HEK293 (cell line): ENCODE measurements around the gene SLC2A9.
A peak's percentile ranks its signal among the peaks of the same experiment; 100 is the strongest.

ENCODE experiments used
- CTCF ChIA-PET: fragments of 350-600 bp; formaldehyde crosslinking; extraction: SDS; loops from one replicate; lab custom pipeline; 2021; ENCODE audit warnings: antibody characterized with exemption; lab: Yijun Ruan, JAX
- POLR2A ChIA-PET: fragments of 300-600 bp; formaldehyde crosslinking; extraction: SDS; loops from one replicate; lab custom pipeline; 2020; ENCODE audit warnings: antibody characterized with exemption, inconsistent platforms; lab: Yijun Ruan, JAX
- H3K27ac ChIP-seq: fragments of 200-500 bp; sonication (Bioruptor generic); 2 replicates; pipeline ENCODE4 v1.5.1; 2014; ENCODE audit warnings: low read depth, low read length, control low read depth, inconsistent platforms; ENCODE audit errors: extremely low read depth
- H3K36me3 ChIP-seq, 2 experiments: fragments of 200-500 bp in 1 of 2; sonication (Bioruptor generic) in 1 of 2; 1 replicate in 1 of 2; 2 replicates in 1 of 2; pipeline ENCODE4 v1.5.1; 2014 to 2017; ENCODE audit warnings: inconsistent platforms in 2 of 2, low read length in 2 of 2; ENCODE audit not compliant: control insufficient read depth in 2 of 2, insufficient read depth in 1 of 2
- H3K4me1 ChIP-seq: fragments of 200-500 bp; sonication (Bioruptor generic); 2 replicates; pipeline ENCODE4 v1.5.1; 2014; ENCODE audit warnings: mild to moderate bottlenecking, low read length, inconsistent platforms; ENCODE audit not compliant: control insufficient read depth, insufficient read depth
- H3K4me3 ChIP-seq: 2 replicates; pipeline ENCODE4 v1.5.1; 2011; ENCODE audit warnings: low read depth, mild to moderate bottlenecking, control low read depth, low read length, moderate library complexity
- H3K9me3 ChIP-seq: fragments of 200-500 bp; sonication (Bioruptor generic); 2 replicates; pipeline ENCODE4 v1.5.1; 2014; ENCODE audit warnings: low read depth, low read length, inconsistent platforms; ENCODE audit not compliant: control insufficient read depth, insufficient read depth
- HOXC10 ChIP-seq: sonication (generic); formaldehyde crosslinking; IDR thresholded peaks from 2 replicates; pipeline ENCODE4 v1.8.1; 2023; ENCODE audit warnings: mild to moderate bottlenecking, missing genetic modification reagents
- KLF10 ChIP-seq: fragments of 450-650 bp; IDR thresholded peaks from 2 replicates; pipeline ENCODE4 v1.5.1; 2018; ENCODE audit warnings: missing biosample characterization, mild to moderate bottlenecking, missing genetic modification characterization
- MZF1 ChIP-seq: fragments of 450-650 bp; formaldehyde crosslinking; IDR thresholded peaks from 2 replicates; pipeline ENCODE4 v1.5.1; 2017; ENCODE audit warnings: missing biosample characterization, missing genetic modification characterization, borderline replicate concordance
- ZNF274 ChIP-seq, 2 experiments: fragments of 200-500 bp in 1 of 2; fragments of 450-650 bp in 1 of 2; sonication (Bioruptor generic) in 1 of 2; formaldehyde crosslinking in 1 of 2; IDR thresholded peaks; 2 replicates each; pipeline versions ENCODE4 v1.5.1 to v1.6.1; 2014 to 2016; ENCODE audit warnings: borderline replicate concordance in 1 of 2, inconsistent platforms in 1 of 2, low read length in 1 of 2, missing biosample characterization in 1 of 2, missing genetic modification characterization in 1 of 2
- ZNF335 ChIP-seq: fragments of 450-650 bp; formaldehyde crosslinking; conservative IDR thresholded peaks from 2 replicates; pipeline ENCODE4 v1.5.1; 2016; ENCODE audit warnings: missing biosample characterization, missing genetic modification characterization
- ZNF621 ChIP-seq: fragments of 450-650 bp; formaldehyde crosslinking; IDR thresholded peaks from 2 replicates; pipeline ENCODE4 v1.5.1; 2017; ENCODE audit warnings: missing biosample characterization, missing genetic modification characterization
- ZNF639 ChIP-seq: fragments of 450-650 bp; formaldehyde crosslinking; IDR thresholded peaks from 2 replicates; pipeline ENCODE4 v1.5.1; 2016; ENCODE audit warnings: missing biosample characterization, missing genetic modification characterization
- ZNF792 ChIP-seq: fragments of 450-650 bp; formaldehyde crosslinking; IDR thresholded peaks from 2 replicates; pipeline ENCODE4 v1.5.1; 2016; ENCODE audit warnings: missing biosample characterization, missing genetic modification characterization
- ZSCAN30 ChIP-seq: fragments of 450-650 bp; IDR thresholded peaks from 2 replicates; pipeline ENCODE4 v1.5.1; 2018; ENCODE audit warnings: missing biosample characterization, mild to moderate bottlenecking, missing genetic modification characterization, moderate library complexity
- TF ChIP-seq, protein P1 (sequence below): fragments of 450-650 bp; formaldehyde crosslinking; IDR thresholded peaks from 2 replicates; pipeline ENCODE4 v1.5.1; 2017; ENCODE audit warnings: missing biosample characterization, missing genetic modification characterization
- TF ChIP-seq, protein P2 (sequence below): fragments of 450-650 bp; formaldehyde crosslinking; IDR thresholded peaks from 2 replicates; pipeline ENCODE4 v1.5.1; 2016; ENCODE audit warnings: missing biosample characterization, missing genetic modification characterization
- TF ChIP-seq, protein P3 (sequence below): fragments of 450-650 bp; formaldehyde crosslinking; IDR thresholded peaks from 2 replicates; pipeline ENCODE4 v1.5.1; 2016; ENCODE audit warnings: missing biosample characterization, missing genetic modification characterization
- TF ChIP-seq, protein P4 (sequence below): fragments of 450-650 bp; formaldehyde crosslinking; IDR thresholded peaks from 2 replicates; pipeline ENCODE4 v1.5.1; 2017; ENCODE audit warnings: missing biosample characterization, mild to moderate bottlenecking, missing genetic modification characterization, moderate library complexity
- TF ChIP-seq, protein P5 (sequence below): fragments of 450-650 bp; IDR thresholded peaks from 2 replicates; pipeline ENCODE4 v1.5.1; 2018; ENCODE audit warnings: missing biosample characterization, missing genetic modification characterization
- TF ChIP-seq, protein P6 (sequence below): fragments of 450-650 bp; formaldehyde crosslinking; IDR thresholded peaks from 2 replicates; pipeline ENCODE4 v1.5.1; 2016; ENCODE audit warnings: missing biosample characterization, missing genetic modification characterization, low read depth

The SLC2A9 gene

DNA sequence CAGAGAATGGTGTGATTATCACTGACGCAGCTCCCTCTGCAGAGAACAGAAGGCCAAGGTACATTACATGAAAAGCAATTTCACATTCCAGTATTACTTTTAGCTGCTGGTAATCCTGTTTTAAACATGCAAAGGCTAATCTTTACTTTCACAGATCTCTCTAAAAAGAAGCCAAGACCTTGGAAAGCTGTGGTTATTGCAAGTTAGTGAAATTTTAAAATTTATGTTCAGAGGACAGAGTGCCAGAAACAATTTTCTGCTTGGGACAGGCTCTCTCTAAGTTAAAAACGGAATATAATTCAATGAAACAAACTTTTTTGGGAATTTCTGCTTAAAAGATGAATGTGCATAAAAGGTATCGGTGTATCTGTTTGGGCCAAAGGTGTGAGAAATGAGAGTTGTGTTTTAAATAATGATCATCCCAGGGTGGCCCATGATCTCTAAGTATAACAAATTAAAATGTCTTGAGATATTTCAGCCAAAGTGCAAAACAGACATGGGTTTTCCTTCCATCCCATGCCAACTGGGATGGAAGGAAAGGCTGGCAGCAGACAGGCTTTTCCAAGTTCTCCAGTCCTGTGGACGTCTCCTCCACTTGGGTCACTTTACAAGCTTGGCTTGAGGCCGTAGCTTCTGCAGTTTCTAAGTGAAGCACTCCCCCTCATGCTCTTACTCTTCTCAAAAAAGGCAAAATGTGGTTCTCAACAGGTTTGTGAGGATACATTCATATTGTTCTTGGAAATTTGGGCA, 121.8 kb downstream of the SLC2A9 start:
- TF ChIP-seq ZNF792 (tag by site-specific recombination) = no peak
- TF ChIP-seq, protein P1, sequence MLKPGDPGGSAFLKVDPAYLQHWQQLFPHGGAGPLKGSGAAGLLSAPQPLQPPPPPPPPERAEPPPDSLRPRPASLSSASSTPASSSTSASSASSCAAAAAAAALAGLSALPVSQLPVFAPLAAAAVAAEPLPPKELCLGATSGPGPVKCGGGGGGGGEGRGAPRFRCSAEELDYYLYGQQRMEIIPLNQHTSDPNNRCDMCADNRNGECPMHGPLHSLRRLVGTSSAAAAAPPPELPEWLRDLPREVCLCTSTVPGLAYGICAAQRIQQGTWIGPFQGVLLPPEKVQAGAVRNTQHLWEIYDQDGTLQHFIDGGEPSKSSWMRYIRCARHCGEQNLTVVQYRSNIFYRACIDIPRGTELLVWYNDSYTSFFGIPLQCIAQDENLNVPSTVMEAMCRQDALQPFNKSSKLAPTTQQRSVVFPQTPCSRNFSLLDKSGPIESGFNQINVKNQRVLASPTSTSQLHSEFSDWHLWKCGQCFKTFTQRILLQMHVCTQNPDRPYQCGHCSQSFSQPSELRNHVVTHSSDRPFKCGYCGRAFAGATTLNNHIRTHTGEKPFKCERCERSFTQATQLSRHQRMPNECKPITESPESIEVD (tag by site-specific recombination) = no peak
- no peak for TF ChIP-seq MZF1 (tag by site-specific recombination)
- Histone ChIP-seq H3K27ac (no peak overlapping the region), H3K4me3 (no peak overlapping the region), H3K4me1 (no peaks in the 10 kb centered on the region), H3K36me3 (no peaks in the 10 kb centered on the region), H3K9me3 (no peaks in the 10 kb centered on the region)
- ChIA-PET CTCF (interaction anchor here (0.6 to 2.4 kb wide), 6 partner anchors 107 to 405 kb away, joined by 3 to 18 read pairs (median 4); no protein-coding TSS in a partner anchor), POLR2A (interaction anchor here (0.7 kb wide), 1 partner anchor 129 kb away, joined by 4 read pairs; no protein-coding TSS in a partner anchor)

DNA sequence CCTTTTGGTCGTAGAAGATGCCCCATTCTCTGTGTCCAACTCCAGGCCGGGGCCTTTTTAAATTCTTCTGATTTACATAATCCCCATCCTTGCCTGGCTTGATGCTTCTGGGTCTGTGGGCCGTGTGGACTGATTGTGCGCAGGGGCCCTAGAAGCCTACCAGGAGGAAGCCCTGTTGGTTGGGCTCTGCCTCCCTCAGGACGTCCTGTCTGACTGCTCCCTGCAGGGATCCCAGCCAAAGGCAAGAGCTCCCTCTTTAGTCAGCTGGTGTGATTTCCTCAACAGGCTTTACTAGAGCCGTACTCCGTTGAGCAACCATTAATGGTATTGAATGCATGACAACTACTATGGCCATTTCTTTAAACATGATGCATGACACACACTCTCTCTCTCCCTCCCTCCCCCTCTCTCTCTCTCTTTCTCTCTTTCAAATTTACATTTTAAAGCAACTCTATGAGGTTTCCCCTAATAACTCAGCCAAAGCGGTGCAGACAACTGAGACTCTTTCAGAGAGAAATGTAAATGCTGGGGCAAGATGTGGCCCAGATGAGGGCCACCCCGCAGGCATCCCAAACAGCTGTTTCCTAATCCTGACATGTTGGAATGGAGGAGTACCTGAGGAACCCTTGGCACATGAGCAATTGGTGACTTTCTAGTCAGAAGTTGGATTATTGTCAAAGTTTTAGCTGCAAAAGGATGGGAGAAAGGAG, 122.5 kb downstream of the SLC2A9 start:
- Histone ChIP-seq H3K4me3 (no peak overlapping the region), H3K4me1 (no peaks in the 10 kb centered on the region), H3K9me3 (no peaks in the 10 kb centered on the region), H3K36me3 (no peaks in the 10 kb centered on the region), H3K27ac (no peak overlapping the region)
- ChIA-PET CTCF (interaction anchor here (0.6 to 2.4 kb wide), 6 partner anchors 108 to 404 kb away, joined by 3 to 18 read pairs (median 4); no protein-coding TSS in a partner anchor), POLR2A (no interaction called here)
- TF ChIP-seq ZSCAN30 (tag by site-specific recombination) (no peak), HOXC10 (no peak)
- TF ChIP-seq, protein P2, sequence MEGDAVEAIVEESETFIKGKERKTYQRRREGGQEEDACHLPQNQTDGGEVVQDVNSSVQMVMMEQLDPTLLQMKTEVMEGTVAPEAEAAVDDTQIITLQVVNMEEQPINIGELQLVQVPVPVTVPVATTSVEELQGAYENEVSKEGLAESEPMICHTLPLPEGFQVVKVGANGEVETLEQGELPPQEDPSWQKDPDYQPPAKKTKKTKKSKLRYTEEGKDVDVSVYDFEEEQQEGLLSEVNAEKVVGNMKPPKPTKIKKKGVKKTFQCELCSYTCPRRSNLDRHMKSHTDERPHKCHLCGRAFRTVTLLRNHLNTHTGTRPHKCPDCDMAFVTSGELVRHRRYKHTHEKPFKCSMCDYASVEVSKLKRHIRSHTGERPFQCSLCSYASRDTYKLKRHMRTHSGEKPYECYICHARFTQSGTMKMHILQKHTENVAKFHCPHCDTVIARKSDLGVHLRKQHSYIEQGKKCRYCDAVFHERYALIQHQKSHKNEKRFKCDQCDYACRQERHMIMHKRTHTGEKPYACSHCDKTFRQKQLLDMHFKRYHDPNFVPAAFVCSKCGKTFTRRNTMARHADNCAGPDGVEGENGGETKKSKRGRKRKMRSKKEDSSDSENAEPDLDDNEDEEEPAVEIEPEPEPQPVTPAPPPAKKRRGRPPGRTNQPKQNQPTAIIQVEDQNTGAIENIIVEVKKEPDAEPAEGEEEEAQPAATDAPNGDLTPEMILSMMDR (tag by site-specific recombination) = peak; percentile 56
- TF ChIP-seq, protein P3, sequence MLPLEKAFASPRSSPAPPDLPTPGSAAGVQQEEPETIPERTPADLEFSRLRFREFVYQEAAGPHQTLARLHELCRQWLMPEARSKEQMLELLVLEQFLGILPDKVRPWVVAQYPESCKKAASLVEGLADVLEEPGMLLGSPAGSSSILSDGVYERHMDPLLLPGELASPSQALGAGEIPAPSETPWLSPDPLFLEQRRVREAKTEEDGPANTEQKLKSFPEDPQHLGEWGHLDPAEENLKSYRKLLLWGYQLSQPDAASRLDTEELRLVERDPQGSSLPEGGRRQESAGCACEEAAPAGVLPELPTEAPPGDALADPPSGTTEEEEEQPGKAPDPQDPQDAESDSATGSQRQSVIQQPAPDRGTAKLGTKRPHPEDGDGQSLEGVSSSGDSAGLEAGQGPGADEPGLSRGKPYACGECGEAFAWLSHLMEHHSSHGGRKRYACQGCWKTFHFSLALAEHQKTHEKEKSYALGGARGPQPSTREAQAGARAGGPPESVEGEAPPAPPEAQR (tag by site-specific recombination) = no peak
- TF ChIP-seq, protein P4, sequence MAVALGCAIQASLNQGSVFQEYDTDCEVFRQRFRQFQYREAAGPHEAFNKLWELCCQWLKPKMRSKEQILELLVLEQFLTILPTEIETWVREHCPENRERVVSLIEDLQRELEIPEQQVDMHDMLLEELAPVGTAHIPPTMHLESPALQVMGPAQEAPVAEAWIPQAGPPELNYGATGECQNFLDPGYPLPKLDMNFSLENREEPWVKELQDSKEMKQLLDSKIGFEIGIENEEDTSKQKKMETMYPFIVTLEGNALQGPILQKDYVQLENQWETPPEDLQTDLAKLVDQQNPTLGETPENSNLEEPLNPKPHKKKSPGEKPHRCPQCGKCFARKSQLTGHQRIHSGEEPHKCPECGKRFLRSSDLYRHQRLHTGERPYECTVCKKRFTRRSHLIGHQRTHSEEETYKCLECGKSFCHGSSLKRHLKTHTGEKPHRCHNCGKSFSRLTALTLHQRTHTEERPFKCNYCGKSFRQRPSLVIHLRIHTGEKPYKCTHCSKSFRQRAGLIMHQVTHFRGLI = peak; percentile 93

DNA sequence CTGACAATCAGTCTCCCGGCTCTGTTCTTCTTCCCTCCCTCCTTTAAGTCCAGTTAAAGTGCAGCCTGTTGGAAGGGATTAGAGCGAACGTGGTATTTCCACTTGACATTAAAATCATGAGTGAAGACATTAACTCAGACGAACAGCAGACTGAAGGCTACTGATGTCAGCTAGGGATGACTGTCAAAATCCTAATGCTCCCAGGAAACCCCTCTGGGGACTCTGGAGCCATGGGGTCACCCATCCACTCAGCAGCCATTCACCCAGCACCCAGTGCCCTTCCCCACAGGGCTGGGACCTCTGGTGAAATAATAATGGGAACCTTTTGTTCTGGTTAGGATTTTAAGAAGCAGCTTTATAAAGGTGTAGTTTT, 126.0 kb downstream of the SLC2A9 start:
- Histone ChIP-seq H3K27ac (no peak overlapping the region), H3K9me3 (no peaks in the 10 kb centered on the region), H3K4me3 (no peak overlapping the region), H3K36me3 (no peaks in the 10 kb centered on the region), H3K4me1 (no peaks in the 10 kb centered on the region)
- CTCF ChIA-PET = interaction anchor here (1.0 kb wide), 1 partner anchor 121 kb away, joined by 3 read pairs; no protein-coding TSS in a partner anchor
- TF ChIP-seq KLF10 (tag by site-specific recombination) (no peak), ZNF335 (no peak), ZNF274 (IDR thresholded peaks at IDR 0.05; ENCODE audit: low read length) (no peak), ZNF274 (tag by site-specific recombination; IDR thresholded peaks at IDR 0.05; ENCODE audit: borderline replicate concordance) (no peak), ZNF639 (no peak), ZNF621 (tag by site-specific recombination) (no peak)
- TF ChIP-seq, protein P5, sequence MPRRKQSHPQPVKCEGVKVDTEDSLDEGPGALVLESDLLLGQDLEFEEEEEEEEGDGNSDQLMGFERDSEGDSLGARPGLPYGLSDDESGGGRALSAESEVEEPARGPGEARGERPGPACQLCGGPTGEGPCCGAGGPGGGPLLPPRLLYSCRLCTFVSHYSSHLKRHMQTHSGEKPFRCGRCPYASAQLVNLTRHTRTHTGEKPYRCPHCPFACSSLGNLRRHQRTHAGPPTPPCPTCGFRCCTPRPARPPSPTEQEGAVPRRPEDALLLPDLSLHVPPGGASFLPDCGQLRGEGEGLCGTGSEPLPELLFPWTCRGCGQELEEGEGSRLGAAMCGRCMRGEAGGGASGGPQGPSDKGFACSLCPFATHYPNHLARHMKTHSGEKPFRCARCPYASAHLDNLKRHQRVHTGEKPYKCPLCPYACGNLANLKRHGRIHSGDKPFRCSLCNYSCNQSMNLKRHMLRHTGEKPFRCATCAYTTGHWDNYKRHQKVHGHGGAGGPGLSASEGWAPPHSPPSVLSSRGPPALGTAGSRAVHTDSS (tag by site-specific recombination) = no peak
- TF ChIP-seq, protein P6, sequence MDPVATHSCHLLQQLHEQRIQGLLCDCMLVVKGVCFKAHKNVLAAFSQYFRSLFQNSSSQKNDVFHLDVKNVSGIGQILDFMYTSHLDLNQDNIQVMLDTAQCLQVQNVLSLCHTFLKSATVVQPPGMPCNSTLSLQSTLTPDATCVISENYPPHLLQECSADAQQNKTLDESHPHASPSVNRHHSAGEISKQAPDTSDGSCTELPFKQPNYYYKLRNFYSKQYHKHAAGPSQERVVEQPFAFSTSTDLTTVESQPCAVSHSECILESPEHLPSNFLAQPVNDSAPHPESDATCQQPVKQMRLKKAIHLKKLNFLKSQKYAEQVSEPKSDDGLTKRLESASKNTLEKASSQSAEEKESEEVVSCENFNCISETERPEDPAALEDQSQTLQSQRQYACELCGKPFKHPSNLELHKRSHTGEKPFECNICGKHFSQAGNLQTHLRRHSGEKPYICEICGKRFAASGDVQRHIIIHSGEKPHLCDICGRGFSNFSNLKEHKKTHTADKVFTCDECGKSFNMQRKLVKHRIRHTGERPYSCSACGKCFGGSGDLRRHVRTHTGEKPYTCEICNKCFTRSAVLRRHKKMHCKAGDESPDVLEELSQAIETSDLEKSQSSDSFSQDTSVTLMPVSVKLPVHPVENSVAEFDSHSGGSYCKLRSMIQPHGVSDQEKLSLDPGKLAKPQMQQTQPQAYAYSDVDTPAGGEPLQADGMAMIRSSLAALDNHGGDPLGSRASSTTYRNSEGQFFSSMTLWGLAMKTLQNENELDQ = no peak
- POLR2A ChIA-PET = no interaction called here
